ENCODE results near the gene CDC42BPG.

Gene CDC42BPG

DNA sequence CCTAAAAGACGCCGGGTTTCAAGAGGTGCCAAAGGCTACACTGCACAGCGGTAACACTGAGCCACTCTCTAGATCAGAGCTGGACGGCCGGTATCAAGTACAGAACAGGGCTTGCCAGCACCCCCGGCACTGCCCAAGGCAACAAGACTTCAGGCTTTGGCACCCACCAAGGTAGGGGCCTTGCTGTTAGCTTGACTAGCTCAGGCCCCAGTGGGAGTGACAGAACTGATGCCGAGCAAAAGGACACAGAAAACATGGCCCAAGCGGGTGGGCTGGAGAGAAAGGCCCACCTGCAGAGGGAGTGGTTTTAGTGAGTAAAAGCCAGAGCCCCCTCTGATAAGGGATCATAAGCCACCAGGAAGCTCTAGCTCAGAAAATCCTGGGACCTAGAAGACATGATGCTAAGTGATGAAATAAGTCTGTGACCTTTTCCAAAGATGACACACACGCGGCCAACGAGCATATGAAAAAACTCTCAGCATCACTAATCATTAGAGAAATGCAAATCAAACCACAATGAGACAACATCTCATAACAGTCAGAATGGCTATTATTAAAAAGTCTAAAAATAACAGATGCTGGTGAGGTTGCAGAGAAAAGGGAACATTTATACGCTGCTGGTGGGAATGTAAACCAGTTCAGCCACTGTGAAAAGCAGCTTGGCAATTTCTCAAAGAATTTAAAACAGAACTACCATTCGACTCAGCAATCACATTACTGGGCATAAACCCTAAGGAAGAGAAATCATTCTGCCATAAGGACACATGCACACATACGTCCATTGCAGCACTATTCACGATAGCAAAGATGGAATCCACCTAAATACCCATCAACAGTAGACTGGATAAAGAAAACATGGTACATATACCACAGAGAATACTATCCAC, 21.1 kb upstream of the CDC42BPG start:
- DNase-seq (ENCODE audit: low read depth) = no peak

DNA sequence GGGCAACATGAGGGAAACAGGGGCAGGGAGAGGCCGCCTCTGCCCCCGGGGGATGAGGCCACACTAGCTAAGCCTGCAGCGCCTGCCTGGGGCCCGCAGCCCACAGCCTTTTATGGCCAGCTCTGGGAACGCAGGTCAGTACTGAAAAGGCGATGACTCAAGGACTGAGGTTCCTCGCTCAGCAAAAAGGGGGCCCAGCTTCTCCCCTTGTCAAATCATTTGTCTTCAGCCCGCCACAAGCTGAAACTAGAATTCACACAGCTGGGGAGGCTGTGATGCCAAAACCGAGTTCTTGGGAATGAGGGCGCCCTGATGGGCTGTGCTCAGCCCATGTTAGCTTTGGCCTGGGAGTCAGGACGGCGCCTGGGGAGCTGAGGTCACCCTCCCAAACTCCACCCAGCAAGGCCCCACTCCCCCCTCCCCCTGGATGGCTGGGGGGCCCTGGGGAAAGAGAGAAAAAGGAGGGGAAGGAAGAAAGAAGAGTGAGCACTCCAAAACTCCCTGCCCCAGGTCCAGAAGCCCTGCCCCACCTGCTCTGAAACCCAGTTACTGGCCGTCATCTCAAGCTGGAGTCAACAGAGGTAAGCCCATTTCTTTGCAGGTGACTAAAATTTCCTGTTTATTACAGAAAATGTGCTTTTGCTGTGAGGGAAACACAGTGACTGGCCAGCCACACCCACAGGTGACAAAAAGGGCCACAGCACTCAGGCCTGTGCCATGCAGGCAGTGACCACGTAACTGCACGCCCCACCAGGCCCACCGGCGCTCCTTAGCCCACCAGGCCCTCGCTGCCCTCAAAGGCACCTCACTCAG, 20.2 kb upstream of the CDC42BPG start:
- DNase-seq (ENCODE audit: low read depth) = no peak

DNA sequence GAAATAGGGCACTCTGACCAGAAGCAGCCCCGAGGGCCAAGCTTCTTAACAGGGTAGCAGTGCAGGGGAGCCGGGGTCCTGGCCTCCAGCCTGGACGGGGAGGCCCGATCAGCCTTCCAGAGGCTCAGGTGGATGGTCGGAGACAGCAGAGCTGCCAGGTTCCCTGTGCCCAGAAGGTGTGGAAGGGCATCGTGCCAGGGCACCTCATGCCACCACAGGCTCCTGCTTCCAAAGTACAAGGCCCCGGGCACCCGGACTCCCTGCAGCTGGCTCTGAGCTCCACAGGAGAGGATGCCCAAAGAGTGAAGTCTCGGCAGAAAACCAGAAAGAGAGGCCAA, 19.7 kb upstream of the CDC42BPG start:
- no peak for DNase-seq (ENCODE audit: low read depth)

DNA sequence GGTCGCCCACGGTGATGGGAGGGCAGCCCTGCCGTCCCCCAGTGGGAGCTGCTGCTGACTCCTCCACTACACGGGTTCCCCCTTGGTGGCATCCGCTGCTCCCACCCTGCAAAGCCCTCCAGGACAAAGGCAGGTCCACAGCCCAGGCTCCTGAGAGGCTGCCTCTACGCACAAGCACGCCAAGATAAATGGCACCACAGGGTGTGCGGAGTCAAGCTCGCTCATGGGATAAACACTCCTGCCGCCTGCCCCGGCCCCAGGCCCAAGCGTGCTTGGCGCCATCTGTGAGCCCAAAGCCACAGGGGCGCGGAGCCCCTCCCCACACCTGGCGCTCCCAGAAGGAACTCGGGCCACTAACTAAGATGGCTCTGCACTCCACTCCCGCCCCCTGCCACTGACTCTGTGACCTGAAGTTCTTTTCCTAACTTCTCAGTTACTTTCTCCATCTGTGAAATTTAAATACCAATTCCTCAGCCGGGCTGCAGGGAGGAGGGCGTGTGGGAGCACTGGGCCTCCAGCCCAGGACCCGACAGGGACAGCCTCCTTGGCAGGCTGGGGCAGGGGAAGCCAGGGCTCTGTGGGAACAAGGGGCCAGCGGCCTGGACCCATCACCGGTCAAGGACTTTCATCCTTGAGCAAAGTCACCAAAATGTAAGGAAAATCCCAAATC, 19.1 kb upstream of the CDC42BPG start:
- DNase-seq (ENCODE audit: low read depth) = no peak

DNA sequence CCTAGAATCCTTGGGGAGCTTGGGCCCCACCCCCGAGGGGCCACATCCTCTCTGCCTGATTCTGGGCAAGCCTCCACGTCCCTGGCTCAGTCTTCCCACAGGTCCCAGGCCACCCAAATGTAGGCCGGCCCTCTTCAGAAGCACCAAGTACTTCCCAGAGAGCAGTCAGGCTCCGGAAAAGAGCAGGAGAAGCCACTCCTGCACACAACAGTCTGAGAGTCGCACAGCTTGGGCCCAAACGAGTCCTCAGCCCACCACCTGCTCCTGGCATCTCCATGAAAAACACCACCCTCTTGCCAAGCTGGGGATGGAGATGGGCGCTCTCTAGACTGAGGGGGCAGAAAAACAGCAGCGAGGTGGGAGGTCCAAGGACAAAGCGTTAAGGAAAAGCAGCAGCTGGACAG, 18.5 kb upstream of the CDC42BPG start:
- no peak for DNase-seq (ENCODE audit: low read depth)

DNA sequence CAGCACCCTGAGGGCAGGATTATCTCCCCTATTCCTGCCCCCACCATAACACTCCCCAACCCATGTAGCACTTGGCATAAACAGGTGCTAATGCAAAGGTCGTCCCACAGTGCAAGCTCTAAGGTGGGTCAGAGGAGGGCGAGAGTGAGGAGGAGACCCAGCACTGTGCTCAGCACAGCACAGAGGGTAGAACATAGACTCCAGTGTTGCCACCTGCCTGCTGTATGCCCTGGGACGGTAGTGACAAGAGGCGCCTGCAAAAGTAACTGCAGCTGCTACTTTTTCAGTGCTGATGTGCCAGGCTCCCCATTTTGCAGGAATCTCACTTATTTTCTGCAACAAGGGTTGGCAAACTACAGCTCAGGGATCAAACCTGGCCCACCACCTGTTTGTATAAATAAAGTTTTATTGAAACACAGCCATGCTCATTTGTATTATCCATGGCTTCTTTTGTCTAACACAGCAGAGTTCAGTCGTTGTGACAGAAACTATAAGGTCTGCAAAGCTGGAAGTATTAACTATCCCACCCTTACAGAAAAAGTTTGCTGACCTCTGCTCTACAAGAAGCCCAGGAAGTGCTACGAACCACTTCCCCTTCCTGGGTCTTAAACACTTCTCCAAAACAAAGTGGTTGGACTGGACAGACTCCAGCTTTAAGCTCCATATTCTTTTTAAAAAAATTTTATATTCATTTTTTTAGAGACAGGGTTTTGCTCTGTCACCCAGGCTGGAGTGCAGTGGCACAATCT, 16.9 kb upstream of the CDC42BPG start:
- DNase-seq (ENCODE audit: low read depth) = no peak

DNA sequence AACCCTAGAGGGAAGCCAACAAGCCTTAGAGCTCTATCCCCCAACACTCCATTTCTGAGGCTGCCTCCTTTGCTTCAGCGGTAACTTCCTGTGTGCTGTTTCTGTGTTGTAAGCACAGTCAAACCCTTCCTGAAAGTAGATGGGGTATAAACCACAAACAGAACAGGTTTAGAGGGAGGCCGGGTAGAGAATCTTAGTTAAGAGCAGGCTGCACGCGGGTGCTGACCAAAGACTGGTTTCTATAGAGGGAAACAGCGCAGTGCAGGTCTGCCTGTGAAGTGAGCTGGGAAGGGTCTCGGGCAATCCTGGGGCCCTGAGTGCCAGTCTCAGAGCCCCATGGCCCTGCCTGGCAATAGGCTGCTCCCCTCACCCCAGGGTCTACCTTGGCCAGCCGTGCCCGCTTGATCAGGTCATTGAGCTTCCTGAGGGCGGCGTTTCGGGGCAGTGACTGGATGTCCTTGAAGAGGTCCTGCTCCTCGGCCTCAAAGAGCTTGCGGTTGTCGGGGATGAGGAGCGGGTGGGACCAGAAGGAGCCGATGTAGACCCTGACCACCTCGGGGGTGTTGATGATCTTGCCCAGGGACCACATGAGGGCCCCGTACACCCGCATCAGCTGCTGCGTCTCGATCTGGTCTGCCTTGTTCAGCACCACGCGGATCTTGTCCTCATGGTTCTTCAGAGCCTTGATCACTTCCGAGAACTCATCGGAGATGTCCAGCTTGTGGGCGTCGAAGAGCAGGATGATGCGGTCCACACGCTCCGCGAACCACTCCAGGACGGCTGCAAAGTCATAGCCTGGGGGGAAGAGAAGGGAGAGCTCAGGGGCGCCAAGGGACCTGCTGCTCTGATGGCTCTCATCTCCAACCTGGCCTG, 15.3 kb upstream of the CDC42BPG start:
- DNase-seq (ENCODE audit: low read depth) = no peak

DNA sequence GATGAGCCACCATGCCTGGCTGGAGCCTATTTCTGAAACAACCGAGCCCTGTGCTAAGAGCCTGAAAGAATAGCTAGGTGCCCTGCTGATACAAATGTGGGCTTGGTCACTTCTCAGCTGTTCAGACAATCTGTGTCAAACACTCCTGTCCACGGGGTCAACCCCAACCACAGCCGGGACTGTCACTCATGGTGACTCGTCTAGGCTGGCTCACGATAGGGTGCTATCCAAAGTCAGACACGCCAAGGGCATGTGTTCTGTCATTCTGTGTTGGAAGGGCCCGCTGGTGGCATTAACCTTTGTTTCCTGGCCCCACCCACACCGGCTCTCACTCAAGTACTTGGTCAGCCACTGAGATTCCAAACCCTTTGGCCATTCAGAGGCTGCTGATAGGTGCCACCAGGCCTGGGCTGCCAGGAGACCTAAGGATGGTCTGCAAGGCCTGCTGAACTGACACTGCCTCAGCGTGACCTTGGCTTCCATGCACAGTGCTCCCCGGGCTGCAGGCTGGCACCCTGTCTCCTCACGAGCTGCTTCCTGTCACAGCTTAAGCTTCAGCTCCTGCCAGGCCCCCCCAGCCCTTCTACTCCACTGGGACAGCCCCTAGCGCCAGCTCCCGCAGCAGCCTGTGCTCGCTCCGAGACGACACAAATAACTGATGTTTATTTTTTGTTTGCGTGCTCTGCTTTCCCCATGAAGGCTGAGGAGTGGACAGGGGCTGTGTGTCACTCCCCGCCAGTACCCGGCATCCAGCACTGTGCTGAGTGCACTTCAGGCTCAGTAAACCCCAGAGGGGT, 14.2 kb upstream of the CDC42BPG start:
- no peak for DNase-seq (ENCODE audit: low read depth)

DNA sequence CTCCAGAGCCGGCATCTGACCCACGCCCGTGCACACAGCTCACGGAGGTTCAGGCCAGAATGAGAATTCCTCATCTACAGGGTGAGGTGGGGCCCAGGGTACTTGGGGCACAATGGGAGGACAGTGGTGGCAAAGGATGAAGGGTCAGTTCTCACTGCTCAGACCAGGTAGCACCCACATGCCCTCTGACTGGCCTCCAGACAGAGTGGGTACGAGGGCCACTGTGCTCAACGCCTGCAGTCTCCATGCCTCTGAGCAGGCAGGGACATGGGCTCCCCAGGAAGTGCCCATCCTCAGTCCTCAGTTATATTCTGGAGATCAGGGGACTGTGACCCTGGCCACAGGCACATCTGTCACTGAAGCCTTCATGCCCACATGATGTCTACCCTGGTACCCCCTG, 13.0 kb upstream of the CDC42BPG start:
- DNase-seq (ENCODE audit: low read depth) = no peak

DNA sequence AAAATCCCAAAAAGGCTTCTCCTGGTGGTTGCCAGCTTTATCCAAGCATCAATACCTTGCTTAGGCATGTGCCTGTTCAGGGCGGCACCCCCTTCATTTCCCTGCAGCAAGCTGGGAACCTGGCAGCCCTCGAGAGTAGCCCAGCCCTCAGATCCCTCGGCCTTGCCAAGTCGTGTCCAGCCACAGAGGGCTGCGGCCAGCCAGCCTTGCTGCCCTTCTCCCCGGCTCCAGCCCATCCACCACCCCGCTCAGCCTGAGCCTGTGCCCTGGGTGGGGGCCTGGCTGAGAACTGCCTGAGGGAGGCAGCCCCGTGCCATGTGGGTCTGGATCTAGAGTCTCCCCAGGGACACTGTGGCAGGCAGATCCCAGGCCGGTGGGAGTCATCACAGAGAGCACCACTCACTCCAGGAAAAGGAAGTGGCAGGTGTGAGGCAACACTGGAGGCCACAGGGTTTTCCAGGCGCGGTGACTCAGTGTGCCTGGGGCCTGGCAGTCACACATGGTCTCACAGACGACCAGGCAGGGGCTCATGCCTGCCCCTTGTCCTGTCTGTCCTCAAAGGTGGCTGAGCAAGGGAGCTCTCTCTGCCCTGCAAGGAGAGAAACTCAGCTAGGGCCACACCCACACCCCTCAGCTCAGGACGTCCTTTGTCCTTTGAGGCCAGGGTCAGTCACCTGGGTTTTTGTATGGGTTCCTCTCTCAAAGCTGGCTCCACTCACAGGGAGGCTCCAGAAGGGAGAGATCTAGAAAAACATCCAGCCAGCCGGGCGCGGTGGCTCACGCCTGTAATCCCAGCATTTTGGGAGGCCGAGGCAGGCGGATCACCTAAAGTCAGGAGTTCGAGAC, 12.2 kb upstream of the CDC42BPG start:
- DNase-seq (ENCODE audit: low read depth) = no peak

DNA sequence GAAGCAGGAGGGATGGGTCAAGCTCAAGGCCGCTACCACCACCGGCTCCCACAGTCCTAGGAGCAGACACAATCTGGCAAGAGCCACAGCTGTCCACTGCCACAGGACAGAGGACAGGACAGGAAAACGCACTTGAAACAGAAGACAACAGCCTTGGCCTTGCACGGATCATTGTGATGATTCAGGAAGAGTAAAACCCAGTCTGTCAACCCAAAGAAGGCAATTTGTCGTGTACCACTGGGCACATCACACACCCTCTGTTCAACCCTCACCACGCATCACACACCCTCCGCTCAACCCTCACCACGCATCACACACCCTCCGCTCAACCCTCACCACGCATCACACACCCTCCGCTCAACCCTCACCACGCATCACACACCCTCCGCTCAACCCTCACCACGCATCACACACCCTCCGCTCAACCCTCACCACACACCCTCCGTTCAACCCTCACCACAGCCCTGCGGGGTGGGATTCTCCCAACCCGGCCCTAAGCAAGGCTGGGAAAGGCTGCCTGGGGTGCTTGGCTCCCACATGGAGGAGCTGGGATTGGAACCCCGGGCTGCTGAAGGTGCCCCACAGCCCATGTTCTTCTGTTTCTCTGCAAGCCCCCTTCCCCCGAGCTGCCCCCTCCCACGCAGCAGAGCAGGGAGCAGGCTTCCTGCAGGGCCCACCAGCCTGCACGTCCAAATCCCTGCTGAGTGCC, 11.3 kb upstream of the CDC42BPG start:
- DNase-seq (ENCODE audit: low read depth) = no peak

DNA sequence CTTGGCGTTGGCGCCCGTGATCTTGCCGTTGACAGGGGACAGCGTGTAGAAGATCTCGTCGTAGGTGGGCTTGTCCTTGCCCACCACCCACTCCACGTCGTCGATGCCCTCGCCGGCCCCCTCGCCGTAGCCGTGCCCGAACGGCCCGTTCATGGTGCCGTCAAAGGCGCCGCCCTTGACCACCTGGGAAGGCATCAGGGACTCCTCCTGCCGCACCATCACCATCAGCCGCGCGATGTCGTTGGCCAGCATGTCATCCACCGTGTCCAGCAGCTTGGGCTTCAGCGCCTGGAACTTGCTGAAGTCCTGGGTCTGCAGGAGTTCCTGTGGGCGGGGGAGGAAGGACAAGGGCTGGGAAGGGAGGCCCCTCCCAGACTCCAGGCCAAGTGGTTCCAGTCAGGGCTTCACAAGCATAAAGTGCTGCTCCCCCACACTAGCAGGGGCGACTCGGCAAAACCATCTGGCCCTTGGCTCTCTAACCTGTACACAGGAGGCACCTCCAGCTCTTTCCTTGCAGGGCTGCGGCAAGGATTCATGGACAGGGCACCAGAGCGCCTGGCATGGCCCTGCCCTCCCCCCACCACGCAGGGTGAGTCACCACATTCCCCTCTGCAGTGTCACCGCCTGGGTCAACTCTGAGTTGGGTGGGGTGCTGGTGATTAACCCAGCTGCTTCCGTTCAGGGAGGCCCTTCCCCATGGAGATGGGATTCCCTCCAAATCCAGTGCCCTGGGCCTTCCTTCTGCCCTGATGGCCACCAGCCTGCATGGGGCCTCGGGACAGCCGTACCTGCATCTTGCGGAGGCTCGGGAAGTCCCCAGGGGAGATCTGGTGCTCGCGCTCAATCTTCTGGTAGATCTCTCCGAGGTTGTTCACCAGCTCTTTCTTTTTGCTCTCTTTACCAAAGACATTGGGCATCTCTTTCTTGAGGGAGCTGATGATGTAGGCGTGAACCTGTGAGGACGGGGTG, 10.4 kb upstream of the CDC42BPG start:
- peak; percentile 53 for DNase-seq (ENCODE audit: low read depth)

DNA sequence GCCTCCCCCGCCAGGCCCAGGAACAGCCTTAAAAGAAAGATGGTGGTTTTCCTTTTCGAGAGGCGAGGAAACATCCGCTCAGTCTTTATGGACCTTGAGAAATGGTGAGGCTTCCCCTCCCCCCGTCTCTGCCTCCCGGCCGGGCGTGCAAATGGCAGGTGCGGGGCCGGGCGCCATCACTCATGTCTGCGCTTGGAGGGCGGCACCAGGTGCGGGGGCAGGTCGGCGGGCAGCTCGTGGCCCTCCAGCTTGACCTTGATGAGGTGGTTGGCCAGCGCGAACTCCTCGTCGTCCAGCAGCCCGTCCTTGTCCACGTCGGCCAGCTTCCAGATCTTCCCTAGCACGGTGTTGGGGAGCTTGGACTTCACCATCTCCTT, 9.7 kb upstream of the CDC42BPG start:
- DNase-seq (ENCODE audit: low read depth) = no peak

DNA sequence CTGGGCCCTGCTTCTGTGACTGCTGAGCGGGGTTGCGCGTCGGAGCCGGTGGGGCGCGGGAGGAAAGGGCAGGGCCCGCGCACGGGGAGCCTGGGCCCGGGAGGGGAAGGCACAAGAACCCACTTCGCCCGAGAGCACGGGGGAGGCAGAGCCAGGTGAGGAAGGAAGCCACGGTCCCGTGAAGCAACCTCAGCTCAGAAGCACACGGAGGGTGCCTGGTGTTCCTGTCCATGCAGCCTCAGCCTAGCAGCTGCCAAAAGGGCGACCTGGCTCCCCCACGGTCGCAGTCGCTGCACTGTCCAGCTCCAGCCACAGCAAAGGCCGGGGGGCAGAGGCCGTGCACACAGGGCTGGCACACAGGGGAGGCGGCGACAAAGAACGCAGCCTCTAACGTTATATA, 9.3 kb upstream of the CDC42BPG start:
- no peak for DNase-seq (ENCODE audit: low read depth)

DNA sequence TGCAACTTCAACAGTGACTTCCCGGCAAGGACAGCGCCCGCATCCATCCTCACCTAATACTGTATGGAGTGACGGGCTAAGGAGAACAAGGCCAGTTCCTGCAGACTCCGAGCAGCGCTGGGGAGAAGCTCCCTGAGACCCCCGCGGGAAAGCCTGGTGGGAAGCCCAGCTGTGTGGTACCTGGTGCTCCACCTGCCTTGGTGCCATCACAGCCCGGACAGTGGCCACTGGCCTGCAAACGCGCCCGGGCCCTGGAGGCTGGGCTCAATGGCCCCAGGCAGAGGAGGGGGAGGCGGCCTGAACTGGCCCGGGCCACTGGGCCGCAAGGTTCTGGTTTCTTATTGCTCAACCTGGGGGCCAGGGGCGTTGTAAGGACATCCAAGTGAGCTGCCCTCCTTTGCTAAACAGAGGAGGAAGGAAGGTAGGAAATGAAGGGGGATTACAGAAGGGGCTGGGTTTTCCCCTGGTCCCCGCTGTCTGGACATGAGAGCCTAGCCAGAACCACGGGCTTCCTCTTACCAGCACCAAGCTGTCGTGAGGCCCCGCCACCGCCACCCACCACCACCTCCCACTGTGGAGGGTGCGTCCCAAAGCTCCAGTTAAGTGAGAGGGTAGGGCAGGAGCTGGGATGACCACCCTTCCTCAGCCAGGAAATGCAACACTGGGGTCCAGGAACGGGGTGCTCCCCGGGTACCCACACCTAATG, 8.5 kb upstream of the CDC42BPG start:
- no peak for DNase-seq (ENCODE audit: low read depth)

DNA sequence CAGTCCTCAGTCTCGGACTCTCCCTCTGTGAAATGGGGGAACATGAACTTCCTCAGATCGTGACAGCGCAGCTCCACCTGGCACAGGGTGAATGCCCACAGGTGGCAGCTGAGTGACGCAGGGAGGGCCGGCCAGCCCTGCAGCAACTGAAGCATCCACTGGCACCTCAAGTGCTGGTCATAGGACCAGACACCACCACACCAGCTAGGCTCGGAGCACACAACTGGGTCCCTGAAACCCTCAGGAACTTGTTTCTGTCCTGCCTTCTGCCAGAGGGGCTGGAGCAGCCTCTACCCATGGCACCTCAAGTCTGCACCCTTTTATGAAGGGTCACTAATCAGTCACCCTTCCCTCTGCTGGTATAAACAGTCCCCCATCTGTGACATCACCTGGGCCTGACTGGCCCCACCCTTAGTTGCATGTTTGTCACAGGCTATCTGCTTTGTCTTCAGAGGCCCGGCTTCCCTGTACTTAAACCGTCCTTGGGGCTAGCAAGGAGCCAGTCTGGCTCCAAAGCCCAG, 7.4 kb upstream of the CDC42BPG start:
- DNase-seq (ENCODE audit: low read depth) = no peak
